NCI-H2029 treated with DMSO at 0.1 percent for 48 hours (cell line): Measurements from ENCODE around the gene GMDS.
A peak's percentile ranks its signal among the peaks of the same experiment; 100 is the strongest.

Source experiments
- DNase-seq: peaks from one replicate; lab custom pipeline; 2025; lab: John Stamatoyannopoulos, UW

The GMDS gene

DNA sequence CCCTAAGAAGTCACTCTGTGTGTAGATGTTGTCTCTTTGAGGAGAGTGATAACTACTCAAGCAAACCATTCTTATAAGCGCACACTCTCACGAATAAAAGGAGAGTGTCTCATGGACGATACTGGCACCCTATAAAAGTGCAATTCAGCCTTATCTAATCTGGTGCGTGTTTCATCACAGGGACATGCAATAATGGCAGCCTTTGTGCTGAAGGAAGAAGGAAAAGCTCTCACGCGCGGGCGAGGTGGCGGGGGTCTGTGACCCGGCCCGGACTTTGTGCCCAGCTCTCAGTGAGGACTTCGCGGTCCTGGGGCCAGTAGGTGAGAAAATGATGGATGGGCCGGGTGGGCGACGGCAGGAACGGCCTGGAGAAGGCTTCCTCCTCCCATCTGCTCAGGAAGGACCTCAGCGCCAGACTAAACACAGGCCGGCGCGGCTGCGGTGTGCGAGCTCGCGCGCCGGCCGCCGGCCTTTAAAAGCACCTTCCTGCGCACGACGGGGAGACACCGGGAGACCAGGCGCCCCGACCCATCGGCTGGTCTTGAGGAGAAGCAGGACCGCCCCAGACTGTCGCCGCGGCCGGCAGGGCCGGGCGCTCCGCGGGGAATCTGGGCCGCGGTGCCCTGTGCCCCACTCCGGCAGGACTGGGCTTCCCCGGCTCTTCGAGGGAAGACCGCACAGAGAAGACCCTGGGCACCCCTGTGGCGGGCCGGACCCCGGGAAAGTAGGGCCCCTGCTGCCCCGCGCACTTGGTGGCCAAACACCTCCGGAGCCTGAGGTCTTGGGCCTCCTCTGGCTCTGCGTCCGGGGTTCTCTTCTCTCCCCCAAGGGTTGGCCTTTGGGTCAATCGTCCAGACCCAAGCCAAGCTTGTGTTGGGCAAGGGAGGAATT, 644.0 kb downstream of the GMDS start:
- no peak for DNase-seq

GRCh38 chr6:1600764-1601157, 644.6 kb downstream of the GMDS start:
- DNase-seq, result no peak

DNA sequence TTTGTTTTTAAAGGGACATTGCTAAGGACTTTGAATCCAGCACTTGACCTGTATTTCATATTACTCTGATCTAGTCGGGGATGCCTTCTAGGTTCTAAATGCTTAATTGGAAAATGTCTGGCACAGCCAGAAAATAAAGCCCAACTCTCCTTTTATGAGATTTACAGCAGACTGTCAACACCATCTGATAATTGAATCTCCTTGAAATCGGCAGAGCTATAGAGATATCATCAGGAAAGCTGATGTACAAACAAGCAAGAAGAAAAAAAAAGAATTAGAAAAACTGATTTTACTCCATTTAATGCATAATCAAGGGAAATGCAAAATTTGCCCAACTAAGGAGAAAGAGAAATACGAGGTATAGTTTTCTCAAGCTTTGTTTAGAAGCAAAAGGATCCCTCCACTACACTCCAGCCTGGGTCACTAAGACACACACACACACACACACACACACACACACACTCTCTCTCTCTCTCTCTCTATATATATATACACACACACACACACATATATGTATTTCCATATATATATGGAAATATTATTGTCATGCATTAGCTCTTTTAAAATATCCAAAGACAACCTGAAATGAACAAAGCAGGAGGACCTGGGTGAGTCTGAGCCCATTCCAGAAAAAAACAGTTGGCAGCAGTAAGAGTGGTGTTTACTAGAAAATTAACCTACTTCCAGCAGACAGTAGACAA, 645.2 kb downstream of the GMDS start:
- DNase-seq, result no peak

DNA sequence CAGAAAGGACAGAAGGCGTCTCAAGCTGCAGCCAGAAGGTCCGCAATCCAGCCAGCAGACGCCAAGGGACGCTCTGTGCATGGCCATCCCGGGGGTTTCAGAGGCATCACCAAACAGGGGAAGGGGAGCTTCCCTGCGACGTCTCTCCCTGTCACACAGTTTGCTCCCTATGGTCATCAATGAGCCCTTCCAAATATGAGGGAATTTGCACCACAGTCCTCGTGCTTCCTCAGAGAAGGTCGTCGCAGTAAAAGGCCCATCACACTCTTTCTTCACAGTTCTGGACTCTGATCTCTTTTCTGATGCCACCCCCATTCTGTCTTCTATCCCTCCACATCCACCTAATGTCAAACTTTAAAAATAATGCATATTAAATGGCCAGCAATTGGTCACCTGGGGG, 645.9 kb downstream of the GMDS start:
- no peak for DNase-seq

- no peak for DNase-seq
Measured at GRCh38 chr6:1598886-1599285, 646.5 kb downstream of the GMDS start.

DNA sequence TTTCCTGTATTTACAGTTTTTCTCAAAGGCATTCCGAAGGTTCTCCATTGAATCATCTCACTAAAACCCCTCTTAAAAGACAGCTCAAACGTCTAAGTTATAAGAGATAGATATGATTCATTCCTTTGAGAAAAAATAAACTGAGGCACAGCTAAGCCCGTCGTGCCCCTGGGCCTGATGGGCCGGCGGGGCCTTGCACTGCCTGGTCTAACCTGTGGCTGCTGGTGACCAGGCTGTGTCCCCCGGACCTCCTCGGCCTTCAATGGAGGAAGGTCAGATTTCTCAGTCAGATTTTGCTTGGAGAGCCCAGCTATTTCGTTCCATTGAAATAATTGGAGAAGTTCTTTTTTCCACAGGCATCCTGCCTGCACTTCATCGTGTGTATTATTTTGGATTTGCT, 647.0 kb downstream of the GMDS start:
- no peak for DNase-seq

- DNase-seq, result no peak
Measured at GRCh38 chr6:1597924-1598323, 647.5 kb downstream of the GMDS start.

DNA sequence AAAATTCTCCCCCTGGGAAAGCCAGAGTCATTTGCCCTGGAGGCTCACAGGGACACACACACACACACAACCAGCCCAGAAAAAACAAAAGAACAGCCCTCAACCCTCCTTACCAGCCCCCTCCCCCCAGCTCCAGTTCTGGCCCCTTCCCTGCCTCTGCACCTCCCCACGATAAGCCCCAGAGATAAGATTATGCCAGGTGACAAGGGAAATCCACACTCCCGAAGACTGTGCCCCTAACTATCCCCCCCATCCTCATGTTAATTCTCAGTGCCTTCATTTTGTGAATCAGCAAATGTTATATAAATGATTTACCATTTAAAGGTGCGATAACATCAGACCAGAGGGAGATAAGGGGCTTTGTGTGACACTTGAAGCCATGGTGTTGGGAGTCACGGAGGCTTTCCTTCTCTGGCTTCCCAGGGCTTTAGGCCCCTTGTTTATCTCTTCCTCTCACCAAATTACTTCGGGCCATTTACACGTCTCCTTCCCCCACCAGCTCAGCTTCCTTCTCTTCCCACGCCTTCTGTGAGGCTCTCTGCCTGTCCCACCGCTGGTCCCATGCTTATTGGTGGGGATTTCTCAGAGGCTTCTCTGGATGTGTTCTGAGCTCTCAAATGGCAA, 648.2 kb downstream of the GMDS start:
- no peak for DNase-seq

DNA sequence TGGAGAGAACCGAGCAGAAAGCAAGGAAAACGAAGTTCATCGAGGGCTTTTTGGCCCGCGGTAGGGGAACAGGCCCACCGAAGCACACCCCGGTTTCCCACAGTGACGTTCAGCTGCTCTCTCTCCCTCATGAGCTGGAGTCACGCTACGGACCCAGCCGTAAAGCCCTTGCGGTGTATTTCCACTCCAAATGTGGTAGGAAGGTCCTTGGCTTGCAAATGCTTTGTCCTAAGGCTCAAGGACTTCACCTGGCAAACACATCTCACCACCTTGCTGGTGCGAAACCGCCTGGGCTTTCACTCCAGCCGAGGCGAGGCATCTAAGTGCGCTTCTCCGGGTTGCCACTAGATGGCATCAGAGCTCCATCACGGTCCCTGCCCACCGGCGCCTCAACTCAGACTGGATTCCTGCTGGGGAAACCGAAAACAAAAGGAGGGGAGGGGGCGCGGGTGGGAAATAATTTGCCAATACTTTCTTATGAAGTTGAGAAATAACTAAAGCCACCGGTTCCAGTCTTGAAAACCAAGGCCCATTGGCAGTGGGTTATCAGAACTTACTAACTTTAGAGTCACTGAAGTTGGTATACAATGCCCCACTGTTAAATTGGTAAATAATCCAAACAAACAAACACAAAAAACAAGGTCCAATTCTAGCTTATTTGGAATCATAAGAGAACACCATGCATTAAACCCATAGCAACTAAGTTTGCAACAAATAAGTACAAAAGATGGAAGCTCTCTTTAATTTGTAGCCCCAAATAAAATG, 649.1 kb downstream of the GMDS start:
- DNase-seq, result peak; percentile 92

DNA sequence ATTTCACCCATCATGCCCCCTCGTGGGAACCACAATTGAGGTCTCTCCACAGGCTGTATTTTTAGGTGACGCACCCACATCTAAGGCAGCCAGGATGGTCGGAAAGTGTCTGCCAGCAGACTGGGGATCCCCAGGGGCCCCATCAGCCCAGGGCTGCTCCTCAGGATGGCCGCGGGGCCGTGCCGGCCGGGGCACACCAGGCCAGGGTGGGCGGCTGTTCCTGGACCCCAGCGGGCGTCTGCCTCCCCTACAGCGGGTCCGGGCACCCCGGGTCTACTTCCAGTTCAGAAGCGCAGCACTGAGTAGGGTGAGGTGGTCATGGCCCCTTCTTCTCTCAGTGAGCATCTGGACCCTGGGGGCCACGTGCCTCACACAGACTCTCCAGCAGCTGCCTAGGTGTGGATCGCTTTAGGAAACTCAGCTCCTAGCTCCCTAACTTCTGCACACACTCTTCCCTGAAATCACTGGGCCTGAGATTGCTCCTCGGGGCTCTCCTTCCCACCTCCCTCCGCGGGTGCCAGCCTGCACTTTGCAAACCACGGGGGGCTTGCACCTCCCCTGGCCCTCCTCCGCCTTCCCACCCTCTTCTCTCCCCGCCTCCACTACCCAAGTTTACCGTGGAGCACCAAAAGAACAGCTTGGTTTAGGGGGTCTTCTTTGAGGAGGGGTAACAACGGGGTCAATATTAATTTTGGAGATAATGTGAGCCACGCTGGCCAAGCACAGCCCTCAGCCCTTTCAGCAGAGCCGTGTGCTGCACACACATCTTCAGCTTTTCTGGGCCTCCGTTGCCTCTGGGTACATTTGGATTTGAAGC, 649.9 kb downstream of the GMDS start:
- no peak for DNase-seq

DNA sequence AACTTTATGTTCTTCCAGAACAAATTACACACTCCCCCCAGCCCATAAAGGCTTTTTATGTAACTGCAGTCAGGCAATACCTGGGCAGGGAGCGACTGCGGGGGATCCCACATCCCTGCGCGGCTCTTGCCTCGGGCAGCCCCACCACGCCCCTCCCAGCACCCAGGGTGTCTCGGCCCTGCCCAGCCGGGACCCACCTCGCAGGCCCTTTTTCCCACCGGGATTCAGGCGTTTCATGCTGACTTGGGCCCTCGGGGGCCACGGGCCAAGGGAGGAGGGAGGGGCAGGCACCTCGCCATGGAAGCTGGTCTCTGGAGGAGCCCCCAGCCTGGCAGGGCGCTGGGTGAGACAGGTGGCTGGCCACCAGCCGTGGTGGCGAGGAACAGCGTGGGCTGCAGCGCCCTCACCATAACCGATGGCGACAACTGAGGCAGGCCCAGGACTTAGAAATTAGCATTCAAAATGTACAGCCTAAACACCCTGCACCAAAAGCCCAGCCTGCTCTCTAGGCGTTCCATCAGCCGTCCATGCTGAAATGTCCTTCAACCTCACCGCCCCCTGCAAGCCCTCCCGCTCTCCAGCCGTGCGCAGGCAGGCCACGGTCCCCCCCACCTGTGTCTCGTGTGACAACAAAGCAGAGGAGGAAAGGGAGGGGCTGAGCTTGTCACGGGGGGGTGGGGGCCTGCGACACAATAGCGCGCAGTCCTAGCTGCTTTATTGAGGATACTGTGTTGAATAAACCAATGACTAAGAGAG, 650.8 kb downstream of the GMDS start:
- DNase-seq, result no peak

DNA sequence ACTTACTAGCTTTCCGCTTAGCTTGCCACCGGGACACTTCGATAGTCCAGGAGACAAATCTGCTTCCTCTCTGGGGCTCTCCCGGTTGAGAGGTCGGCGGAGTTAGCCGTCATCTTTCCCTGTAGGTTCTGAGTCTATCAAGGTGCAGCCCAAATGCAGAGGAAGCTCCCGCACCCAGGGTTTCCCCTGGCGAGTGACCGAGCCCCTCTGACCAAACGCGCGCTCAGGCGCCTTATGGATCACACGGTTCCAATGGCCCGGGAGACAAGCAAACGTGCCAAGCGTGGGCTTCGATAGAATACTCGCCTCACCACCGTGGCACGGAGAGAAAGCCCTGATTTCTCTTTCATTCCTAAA, 651.5 kb downstream of the GMDS start:
- no peak for DNase-seq

DNA sequence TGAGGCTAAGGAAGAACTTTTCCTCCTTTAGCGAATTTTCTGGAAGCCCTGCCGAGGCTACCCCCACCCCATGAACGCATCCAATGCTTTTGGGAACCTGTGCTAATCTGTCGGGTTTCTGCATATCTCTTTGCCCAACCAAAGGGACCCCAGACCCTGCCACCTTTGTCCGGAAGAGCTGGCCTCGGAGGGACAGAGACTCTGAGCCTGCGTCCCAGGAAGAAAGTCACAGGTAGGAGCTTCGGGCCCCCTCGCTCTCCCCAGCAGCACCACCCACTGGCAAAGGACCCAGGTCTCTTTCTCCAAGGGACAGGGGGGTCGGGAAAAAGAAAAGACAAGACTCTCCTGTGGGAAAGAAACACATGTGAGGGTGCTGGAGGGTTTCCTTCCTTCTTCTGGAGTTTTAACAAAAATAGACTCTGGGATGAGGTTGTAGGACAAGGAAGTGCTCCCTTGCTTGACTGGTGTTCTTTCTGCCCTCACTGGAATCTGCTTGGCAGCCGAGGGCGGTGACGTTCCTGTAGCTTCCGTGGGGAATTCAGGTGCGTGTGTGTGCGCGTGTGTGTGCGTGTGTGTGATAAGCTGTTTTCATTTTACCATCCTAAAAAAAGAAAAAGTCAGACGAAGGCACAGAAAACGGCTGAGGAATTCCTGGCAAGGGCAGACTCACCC, 652.0 kb downstream of the GMDS start:
- DNase-seq, result no peak

DNA sequence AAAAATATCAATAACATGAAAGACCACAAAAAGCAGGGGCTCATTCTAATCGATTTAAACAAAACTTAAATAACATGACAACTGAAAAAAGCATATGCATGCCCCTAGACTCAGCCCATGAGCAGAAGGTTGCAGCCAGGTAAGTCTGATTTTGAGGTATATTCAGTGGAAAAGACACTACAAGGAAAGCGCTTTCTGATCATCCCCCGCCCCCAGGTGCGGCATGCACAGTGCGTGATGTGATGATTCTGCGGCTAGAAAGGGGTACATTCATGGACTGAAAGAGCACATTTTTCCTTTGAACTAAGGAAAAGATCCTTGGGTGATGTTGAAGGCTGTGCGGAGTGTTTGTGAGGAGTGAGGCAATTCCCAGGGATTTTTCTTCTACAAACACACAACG, 652.6 kb downstream of the GMDS start:
- DNase-seq, result no peak

- no peak for DNase-seq
Measured at GRCh38 chr6:1591926-1592325, 653.5 kb downstream of the GMDS start.

DNA sequence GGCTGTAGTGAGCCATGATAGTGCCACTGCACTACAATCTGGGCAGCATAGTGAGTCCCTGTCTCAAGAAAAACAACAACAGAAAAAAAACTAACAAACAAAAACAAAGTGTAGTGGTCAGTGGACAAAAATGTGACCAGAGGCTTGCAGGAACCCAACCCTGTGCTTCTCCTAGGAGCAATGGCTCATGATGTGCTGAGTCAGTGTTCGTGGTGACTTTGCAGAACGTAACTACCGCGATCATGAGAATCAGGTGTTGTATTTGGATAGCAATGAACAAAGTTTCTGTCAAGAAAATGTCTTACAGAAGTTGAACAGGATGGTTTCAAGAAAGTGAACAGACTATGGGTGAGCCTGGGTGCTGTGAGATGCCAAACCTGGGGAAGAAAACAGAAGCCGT, 654.2 kb downstream of the GMDS start:
- no peak for DNase-seq

DNA sequence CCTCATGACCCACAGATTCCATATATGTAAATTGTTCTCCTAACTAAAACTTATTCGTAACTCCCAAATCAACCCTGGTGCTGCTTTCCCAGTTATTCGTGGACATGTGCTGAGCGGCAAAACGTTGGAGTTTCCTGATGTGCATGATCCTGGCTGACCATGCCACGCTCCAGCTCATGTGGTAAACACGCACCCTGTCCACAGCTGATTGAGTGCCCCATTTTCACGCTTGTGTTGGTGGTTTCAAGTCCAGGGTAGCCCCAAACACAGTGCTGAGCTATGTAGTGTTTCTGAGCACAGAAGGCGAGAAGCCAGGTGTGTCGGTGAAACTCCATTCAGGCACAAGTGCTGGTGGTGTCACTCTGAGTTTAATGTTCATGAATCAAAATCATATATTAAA, 654.8 kb downstream of the GMDS start:
- DNase-seq, result no peak

- no peak for DNase-seq
Measured at GRCh38 chr6:1589208-1589607, 656.2 kb downstream of the GMDS start.

GRCh38 chr6:1587977-1588376, 657.4 kb downstream of the GMDS start:
- DNase-seq, result no peak

GRCh38 chr6:1587546-1587945, 657.9 kb downstream of the GMDS start:
- DNase-seq, result no peak
